Measurements from ENCODE around the gene NMRK2. TPM values are rescaled to one million over a fixed set of nuclear protein-coding genes. Genes with fewer than 3 reads are reported as not detected.

NMRK2 gene
- total RNA-seq, 1 donor from 2014 or later, result not detected

DNA sequence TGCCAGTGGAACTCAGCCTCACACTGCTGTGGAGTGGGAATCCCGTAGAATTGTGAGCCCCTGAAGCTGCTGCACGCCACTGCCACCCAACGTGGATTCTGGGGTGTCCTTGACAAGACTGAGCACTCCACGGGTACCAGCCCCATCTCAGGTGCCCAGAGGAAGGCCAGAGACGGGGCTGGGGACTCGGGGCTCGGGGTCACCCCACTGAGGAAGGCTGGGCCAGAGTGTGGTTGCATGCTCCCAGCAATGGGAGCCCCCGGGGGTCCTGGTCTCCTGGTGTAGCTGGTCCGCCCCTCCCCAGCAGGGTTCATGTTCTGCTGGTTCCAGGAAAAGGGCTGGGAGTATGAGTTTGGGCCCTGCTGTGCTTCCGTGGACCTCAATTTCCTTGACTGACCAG, 22.8 kb downstream of the NMRK2 start:
- intact Hi-C loops (cut with DNase I), result no loop called here
- Histone ChIP-seq H3K27ac (no peak overlapping the region), H3K36me3 (peaks cover 0 to 32% of the 10 kb centered on the region in 2 donors), H3K27me3 (no peaks in the 10 kb centered on the region), H3K9me3 (no peaks in the 10 kb centered on the region), H3K4me3 (no peak overlapping the region), H3K4me1 (peaks cover 11% of the 10 kb centered on the region)
- no peak for TF ChIP-seq POLR2A (IDR thresholded peaks at IDR 0.05)
- TF ChIP-seq CTCF (IDR thresholded peaks at IDR 0.05), result no peak
- TF ChIP-seq POLR2AphosphoS5 (IDR thresholded peaks at IDR 0.05; ENCODE audit: insufficient read depth in 1 of 2, low read depth in 1 of 2), result no peak
- DNase-seq (ENCODE audit: extremely low spot score in 2 of 2), result no peak

- Histone ChIP-seq H3K9me3 (no peaks in the 10 kb centered on the region), H3K4me1 (no peaks in the 10 kb centered on the region), H3K27ac (no peak overlapping the region), H3K4me3 (no peak overlapping the region), H3K27me3 (no peaks in the 10 kb centered on the region), H3K36me3 (peaks cover 4 to 66% of the 10 kb centered on the region in 2 donors)
- TF ChIP-seq POLR2AphosphoS5 (IDR thresholded peaks at IDR 0.05; ENCODE audit: insufficient read depth in 1 of 2, low read depth in 1 of 2), result no peak
- no peak for TF ChIP-seq POLR2A (IDR thresholded peaks at IDR 0.05)
- TF ChIP-seq CTCF (IDR thresholded peaks at IDR 0.05), result no peak
- intact Hi-C loops (cut with DNase I), result no loop called here
- DNase-seq (ENCODE audit: extremely low spot score in 2 of 2), result no peak
These were observed 26.2 kb downstream of the NMRK2 start for GRCh38 chr19:3958836-3959765.

DNA sequence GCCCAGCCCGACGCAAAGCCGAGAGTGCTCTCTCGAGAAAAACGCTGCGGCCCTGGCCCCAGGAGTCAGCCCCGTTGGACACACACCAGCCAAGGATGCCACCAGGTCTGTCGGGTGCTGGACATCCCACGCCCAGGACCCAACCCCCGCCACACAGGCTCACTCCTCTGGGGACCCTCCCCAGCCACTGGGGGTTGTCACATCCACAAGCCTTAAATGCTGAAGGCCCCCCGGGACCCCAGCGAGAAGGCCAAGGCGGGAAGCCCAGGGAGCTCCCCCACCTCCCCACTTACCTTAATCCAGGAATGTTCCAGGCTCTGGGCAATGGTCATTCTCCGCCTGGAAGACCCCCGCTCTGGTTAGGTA, 26.9 kb downstream of the NMRK2 start:
- Histone ChIP-seq H3K4me3 (no peak overlapping the region), H3K27me3 (no peaks in the 10 kb centered on the region), H3K27ac (no peak overlapping the region), H3K36me3 (peaks cover 4 to 72% of the 10 kb centered on the region in 2 donors), H3K9me3 (no peaks in the 10 kb centered on the region), H3K4me1 (peaks cover 2% of the 10 kb centered on the region)
- TF ChIP-seq POLR2A (IDR thresholded peaks at IDR 0.05), result no peak
- no peak for TF ChIP-seq CTCF (IDR thresholded peaks at IDR 0.05)
- TF ChIP-seq POLR2AphosphoS5 (IDR thresholded peaks at IDR 0.05; ENCODE audit: insufficient read depth in 1 of 2, low read depth in 1 of 2), result no peak
- no peak for DNase-seq (ENCODE audit: extremely low spot score in 2 of 2)
- intact Hi-C loops (cut with DNase I), result no loop called here

GRCh38 chr19:3961007-3961406, 28.1 kb downstream of the NMRK2 start:
- no peak for DNase-seq (ENCODE audit: extremely low spot score in 2 of 2)
- intact Hi-C loops (cut with DNase I), result no loop called here
- H3K27ac ChIP-seq, result no peak overlapping the region
- H3K36me3 ChIP-seq, result peaks cover 4 to 77% of the 10 kb centered on the region in 2 donors
- no peak overlapping the region for H3K4me3 ChIP-seq
- peaks cover 11% of the 10 kb centered on the region for H3K4me1 ChIP-seq
- no peaks in the 10 kb centered on the region for H3K9me3 ChIP-seq
- H3K27me3 ChIP-seq, result no peaks in the 10 kb centered on the region
- TF ChIP-seq POLR2AphosphoS5 (IDR thresholded peaks at IDR 0.05; ENCODE audit: insufficient read depth in 1 of 2, low read depth in 1 of 2) (no peak), POLR2A (IDR thresholded peaks at IDR 0.05) (no peak), CTCF (IDR thresholded peaks at IDR 0.05) (no peak)
